GM18507 (cell line): ENCODE results near the gene PLB1.

Experiments used
- DNase-seq: peaks from one replicate; pipeline ENCODE4 v3.0.0; 2011; ENCODE audit warnings: low read depth; ENCODE audit not compliant: insufficient read length; ENCODE audit errors: extremely low spot score
- FAIRE-seq: peaks from 2 replicates; lab custom pipeline; 2011; peaks lifted over from hg19 to GRCh38; lab: Jason Lieb, UNC

The PLB1 gene, protein sequence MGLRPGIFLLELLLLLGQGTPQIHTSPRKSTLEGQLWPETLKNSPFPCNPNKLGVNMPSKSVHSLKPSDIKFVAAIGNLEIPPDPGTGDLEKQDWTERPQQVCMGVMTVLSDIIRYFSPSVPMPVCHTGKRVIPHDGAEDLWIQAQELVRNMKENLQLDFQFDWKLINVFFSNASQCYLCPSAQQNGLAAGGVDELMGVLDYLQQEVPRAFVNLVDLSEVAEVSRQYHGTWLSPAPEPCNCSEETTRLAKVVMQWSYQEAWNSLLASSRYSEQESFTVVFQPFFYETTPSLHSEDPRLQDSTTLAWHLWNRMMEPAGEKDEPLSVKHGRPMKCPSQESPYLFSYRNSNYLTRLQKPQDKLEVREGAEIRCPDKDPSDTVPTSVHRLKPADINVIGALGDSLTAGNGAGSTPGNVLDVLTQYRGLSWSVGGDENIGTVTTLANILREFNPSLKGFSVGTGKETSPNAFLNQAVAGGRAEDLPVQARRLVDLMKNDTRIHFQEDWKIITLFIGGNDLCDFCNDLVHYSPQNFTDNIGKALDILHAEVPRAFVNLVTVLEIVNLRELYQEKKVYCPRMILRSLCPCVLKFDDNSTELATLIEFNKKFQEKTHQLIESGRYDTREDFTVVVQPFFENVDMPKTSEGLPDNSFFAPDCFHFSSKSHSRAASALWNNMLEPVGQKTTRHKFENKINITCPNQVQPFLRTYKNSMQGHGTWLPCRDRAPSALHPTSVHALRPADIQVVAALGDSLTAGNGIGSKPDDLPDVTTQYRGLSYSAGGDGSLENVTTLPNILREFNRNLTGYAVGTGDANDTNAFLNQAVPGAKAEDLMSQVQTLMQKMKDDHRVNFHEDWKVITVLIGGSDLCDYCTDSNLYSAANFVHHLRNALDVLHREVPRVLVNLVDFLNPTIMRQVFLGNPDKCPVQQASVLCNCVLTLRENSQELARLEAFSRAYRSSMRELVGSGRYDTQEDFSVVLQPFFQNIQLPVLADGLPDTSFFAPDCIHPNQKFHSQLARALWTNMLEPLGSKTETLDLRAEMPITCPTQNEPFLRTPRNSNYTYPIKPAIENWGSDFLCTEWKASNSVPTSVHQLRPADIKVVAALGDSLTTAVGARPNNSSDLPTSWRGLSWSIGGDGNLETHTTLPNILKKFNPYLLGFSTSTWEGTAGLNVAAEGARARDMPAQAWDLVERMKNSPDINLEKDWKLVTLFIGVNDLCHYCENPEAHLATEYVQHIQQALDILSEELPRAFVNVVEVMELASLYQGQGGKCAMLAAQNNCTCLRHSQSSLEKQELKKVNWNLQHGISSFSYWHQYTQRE (N-terminal part only)

GRCh38 chr2:28495551-28496250, at the start of gene PLB1:
Gene PLB1, plus strand, starts transcription at chr2:28496060. Its CDS starts 55 bp downstream, at chr2:28496115.
- DNase-seq: no peak
- FAIRE-seq: no peak

GRCh38 chr2:28446531-28446930, 49.3 kb upstream of the PLB1 start:
- no peak for FAIRE-seq
- no peak for DNase-seq

DNA sequence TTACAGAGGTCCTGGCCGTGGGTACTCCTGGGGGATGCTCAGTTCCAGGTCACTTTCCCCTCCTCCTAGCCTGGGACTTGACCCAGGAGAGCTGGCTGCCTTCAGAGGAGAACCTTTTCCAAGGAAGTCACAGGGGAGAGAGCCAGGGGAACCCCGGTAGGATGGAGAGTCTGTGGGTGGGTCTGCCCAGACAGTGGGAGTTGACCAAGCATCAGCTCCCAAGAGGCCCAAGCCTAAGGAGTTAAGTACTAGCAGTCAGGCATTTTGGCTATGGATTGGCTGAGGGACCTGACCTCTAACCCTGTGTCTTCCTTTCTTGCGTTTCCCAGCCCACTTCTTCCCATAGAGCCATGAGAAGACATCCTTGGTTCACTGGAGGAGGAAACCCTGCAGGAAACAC, 48.8 kb upstream of the PLB1 start:
- DNase-seq: no peak
- FAIRE-seq: no peak

DNA sequence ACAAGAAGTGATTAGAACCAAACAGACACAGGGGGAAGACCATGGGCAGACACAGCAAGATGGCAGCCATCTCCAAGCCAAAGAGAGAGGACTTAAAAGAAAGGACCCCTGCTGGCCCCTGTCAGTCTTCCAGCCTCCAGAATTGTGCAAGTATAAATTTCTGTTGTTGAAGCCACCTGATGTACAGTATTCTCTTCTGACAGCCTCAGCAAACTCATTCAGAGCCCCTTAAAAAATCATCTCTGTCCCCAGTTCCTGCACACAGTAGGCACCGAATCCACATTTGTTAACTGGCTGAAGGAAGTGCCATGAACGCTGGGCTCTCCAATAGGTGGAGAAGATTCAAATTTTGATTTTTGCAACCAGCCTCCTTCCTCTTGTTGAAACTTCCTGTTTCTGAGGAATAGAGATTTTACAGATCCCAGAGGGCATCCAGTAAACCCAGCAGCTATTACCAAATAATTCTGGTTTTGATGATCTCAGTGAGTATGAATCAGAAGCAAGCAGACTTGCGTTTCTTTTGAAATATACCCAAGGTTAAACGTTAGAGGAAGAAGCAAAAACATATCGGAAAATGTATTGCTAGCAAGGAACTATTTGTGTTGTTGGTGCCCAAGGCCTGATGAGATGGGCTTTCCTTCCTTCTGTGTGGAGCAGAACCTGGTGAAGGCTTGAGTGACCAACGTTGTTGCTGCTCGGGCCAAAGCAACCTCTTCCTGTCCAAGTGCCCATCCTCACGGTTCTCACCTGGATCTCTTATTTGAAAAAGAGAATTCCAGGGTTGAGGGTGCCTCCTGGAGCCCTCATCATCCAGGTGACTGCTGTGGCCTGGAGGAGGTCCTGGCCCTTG, 47.7 kb upstream of the PLB1 start:
- no peak for FAIRE-seq
- no peak for DNase-seq

DNA sequence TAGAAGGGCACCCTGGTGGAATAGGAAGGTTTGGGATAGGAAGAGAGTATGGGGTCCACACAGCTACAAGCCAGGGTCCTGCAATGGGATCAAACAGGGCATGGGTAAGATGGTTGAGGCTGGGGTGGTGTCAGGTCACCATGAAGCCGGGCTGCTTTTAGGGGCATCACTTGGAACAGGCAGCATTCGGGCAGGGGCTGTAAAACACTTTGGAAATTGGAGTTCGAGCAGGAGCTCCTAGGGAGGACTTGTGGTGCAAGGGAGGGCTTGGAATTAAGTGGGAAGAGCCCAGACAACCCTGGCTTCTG, 47.1 kb upstream of the PLB1 start:
- no peak for FAIRE-seq
- DNase-seq: no peak

- no peak for DNase-seq
- no peak for FAIRE-seq
Measured at GRCh38 chr2:28449126-28449487, 46.8 kb upstream of the PLB1 start.

DNA sequence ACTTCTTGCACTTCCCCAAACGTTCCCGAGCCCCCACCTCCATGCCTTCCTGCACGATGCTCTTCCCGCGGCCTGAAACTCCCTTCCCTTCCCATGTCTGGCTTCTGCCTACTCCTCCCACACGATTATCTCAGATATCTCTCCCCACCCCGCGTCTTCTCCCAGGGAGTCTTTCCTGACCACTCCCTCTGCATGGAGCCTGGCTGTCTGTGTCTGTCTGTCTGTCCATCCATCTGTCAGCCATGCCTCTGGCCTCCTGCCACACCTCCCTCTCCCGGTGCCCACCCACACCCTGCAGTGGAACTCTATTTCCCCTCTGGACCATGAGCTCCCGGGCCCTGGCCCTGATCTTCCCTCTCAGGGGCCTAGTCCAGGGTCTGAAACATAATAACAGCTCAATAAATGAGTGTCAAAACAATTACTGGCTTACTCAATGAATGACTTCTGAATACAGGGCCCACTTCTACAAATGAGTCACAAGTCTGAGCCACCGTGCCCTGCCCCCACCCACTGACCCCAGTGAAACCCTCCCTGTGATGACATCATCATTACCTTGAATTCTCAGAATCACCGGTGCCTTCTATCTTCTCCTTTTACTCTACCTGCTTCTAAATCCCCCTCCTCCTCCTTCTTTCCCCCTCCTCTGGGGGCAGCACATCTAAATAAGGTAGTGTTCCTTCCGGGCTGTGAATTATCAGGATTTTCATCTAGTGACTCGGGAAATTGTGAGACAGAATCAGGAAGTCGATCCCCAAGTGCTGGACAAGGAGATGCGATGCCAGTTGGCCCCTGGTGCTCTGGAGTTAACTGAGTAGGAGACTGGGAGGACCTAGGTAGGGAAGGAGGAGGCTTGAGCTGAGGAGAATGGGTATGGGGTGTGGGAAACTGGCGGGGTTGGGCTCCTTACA, 46.1 kb upstream of the PLB1 start:
- DNase-seq (no peak), FAIRE-seq (no peak)

- FAIRE-seq (no peak), DNase-seq (no peak)
Measured at GRCh38 chr2:28450901-28451565, 44.8 kb upstream of the PLB1 start.

DNA sequence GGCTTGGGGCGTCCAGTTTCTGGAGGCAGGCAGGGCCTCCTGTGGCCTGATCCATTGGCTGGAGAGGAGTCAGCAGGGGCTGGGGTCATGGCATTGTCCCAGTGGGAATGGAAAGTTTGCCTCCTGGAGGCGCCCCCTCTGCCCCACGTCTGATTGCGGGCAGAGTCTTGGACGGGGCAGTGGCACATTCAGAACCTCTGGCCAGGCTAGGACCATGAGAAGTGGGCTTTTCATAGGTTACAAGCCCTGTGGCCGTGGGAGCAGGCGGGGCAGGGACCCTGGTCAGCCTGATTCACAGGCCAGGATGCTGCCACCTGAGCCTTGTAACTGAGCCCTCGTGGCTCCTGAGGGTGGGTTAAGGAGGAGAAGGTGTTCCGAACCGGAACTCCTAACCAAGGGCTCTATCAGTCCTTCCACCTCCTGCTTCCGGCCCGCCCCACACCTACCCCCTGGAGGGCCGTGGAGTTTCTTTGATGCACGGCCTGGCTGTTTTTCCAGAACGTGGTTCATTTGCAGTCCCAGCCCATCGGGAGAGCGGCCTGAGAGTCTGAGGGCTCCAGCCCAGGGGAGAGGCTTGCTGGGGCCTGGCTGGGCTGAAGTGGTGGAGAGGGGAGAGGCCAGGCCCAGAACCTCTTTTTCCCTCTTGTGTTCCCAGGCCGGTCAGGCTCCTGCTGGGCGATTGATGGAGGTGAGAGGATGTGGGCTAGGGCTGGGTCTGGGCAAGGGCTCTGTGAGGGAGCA, 43.9 kb upstream of the PLB1 start:
- no peak for DNase-seq
- FAIRE-seq: no peak

DNA sequence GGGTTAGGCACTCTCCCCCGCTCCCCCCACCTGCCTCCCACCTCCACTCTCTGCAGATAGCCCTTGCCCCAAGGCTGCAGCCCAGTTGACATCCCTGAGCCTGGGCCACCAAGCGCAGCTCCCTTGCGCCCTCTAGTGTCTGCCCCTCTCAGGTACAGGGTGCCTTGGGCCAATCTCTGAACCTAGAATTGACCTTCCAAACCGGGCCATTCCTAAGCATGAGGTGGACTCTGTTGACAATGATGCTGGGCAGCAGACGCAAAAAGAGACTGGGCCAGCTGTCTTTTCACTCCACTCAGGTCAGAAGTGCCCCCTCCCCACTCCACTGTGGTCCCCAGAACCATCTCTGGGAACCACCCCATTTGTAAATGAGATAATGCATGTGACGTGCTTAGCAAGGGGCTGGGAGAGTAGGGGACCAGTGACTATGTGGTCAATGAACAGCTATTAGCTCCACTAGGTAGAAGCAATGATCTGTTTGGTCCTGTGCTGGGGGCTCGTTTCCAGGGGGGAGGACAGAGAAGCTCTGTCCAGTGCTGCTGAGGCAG, 43.3 kb upstream of the PLB1 start:
- DNase-seq: peak; percentile 30

GRCh38 chr2:28453396-28453795, 42.5 kb upstream of the PLB1 start:
- DNase-seq: no peak
- no peak for FAIRE-seq

More for the DNA sequence above, 43.3 kb upstream of the PLB1 start:
- FAIRE-seq: peak; percentile 12

DNA sequence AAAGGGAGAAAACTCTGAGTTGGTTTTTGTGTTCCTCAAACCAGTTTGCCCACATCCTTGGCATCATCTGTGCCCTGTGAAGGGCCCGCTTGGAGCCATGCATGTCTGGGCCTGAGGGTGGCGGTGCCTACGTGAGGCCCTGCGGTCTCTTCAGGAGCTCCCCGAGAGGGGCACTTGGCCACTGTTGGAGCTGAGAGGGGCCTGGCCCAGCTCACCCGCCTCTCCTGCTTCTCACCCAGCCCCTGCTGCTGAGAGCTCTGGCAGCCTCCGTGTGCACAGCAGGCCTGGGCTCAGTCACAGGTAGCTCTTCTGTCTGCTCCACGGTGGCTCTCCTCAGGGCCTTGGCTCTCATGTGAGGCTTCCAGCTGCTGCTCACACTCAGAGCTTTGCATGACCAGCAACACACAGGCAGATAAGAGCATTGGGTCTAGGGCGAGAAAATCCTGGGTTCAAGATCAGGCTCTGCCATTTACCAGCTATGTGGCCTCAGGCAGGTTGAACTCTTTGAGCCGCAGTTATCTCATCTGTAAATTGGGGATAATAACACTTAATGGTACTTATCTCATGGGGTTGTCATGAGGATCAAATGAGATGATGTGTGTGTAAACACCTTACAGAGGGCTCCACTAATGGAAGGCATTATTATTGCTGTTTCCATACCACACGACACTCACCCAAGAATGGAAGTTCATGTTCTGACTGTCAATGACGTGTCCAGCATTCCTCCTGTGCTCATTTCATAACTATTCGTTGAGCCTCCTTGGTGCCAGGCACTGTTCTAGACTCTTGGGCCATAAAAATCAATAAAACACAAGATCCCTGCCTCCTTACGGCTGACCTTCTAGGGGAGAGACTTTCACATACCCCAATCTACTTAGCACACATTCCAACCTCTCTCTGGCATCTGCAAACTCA, 41.6 kb upstream of the PLB1 start:
- FAIRE-seq (no peak), DNase-seq (no peak)

GRCh38 chr2:28457237-28457636, 38.6 kb upstream of the PLB1 start:
- FAIRE-seq: no peak
- DNase-seq: no peak

DNA sequence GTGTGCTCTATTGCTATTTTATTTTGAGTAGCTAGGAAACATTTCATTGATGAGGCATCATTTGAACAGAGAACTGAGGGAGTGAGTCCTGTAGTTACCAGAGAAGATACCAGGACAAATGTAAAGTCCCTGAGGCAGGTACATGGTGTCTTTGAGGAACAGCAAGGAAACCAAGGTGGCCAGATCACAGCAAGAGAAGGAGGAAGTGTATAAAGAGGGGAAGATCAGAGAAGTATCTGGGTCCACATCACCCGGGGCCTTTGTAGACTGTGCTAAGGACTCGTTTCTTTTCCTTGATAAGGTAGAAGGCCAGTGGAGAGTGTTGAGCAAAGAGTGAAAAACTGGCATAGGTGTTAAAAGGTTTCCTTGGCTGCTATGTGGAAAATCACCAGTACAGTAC, 34.8 kb upstream of the PLB1 start:
- FAIRE-seq (no peak), DNase-seq (no peak)

DNA sequence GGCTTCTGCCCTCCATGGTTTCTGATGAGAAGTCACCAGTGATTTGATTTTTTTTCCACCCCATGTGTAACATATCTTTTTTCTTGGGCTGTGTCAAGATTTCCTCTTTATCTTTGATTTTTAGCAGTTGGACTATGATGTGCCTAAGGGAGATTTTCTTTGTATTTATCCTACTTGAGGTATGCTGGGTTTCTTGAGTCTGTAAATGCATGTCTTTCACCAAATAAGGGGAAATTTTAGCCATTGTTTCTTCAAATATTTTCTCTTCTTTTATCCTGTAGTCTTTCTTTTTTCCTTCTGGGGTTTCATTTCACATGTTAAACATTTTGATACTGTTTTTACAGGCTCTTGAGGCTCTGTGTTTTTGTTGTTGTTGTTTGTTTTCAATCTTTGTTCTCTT, 33.7 kb upstream of the PLB1 start:
- FAIRE-seq: no peak
- DNase-seq: no peak
